ENCODE data around the gene PCK1.

- TF ChIP-seq, protein P1, sequence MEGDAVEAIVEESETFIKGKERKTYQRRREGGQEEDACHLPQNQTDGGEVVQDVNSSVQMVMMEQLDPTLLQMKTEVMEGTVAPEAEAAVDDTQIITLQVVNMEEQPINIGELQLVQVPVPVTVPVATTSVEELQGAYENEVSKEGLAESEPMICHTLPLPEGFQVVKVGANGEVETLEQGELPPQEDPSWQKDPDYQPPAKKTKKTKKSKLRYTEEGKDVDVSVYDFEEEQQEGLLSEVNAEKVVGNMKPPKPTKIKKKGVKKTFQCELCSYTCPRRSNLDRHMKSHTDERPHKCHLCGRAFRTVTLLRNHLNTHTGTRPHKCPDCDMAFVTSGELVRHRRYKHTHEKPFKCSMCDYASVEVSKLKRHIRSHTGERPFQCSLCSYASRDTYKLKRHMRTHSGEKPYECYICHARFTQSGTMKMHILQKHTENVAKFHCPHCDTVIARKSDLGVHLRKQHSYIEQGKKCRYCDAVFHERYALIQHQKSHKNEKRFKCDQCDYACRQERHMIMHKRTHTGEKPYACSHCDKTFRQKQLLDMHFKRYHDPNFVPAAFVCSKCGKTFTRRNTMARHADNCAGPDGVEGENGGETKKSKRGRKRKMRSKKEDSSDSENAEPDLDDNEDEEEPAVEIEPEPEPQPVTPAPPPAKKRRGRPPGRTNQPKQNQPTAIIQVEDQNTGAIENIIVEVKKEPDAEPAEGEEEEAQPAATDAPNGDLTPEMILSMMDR (IDR thresholded peaks at IDR 0.05; ENCODE audit: low read depth, low read length, poor library complexity, severe bottlenecking), result no peak
- no peak for TF ChIP-seq EZH2phosphoT487 (IDR thresholded peaks at IDR 0.05; ENCODE audit: borderline replicate concordance, low read length)
Measured at GRCh38 chr20:57545927-57546662, 14.8 kb upstream of the PCK1 start.

Measured in DOHH2 (cell line).